Stromal cell of bone marrow (primary cell): ENCODE data around the gene KIAA0825.

Experiments used
- DNase-seq: peaks from one replicate; pipeline ENCODE4 v3.0.0-alpha.2; 2012; ENCODE audit warnings: low read depth

Gene KIAA0825

GRCh38 chr5:94240134-94240533 is 378.3 kb downstream of the KIAA0825 start:
- no peak for DNase-seq

GRCh38 chr5:94239266-94239665 is 379.1 kb downstream of the KIAA0825 start:
- DNase-seq = no peak

- no peak for DNase-seq
These were observed 383.4 kb downstream of the KIAA0825 start for GRCh38 chr5:94234987-94235386.

GRCh38 chr5:94228791-94229190 is 389.6 kb downstream of the KIAA0825 start:
- no peak for DNase-seq

- DNase-seq = no peak
These were observed 395.2 kb downstream of the KIAA0825 start for GRCh38 chr5:94223235-94223634.

- peak; percentile 58 for DNase-seq
These were observed 400.0 kb downstream of the KIAA0825 start for GRCh38 chr5:94218374-94218773.

GRCh38 chr5:94217745-94218144 is 400.7 kb downstream of the KIAA0825 start:
- DNase-seq = no peak

- DNase-seq = no peak
These were observed 401.2 kb downstream of the KIAA0825 start for GRCh38 chr5:94217216-94217615.

- no peak for DNase-seq
These were observed 405.9 kb downstream of the KIAA0825 start for GRCh38 chr5:94212476-94212875.

- DNase-seq = no peak
These were observed 408.5 kb downstream of the KIAA0825 start for GRCh38 chr5:94209774-94210355.

- DNase-seq = no peak
These were observed 409.1 kb downstream of the KIAA0825 start for GRCh38 chr5:94209272-94209671.

GRCh38 chr5:94199566-94199965 is 418.8 kb downstream of the KIAA0825 start:
- no peak for DNase-seq

- no peak for DNase-seq
These were observed 420.4 kb downstream of the KIAA0825 start for GRCh38 chr5:94197970-94198369.

- DNase-seq = no peak
These were observed 421.5 kb downstream of the KIAA0825 start for GRCh38 chr5:94196953-94197352.

- DNase-seq = no peak
These were observed 425.6 kb downstream of the KIAA0825 start for GRCh38 chr5:94192658-94193391.

- no peak for DNase-seq
These were observed 426.8 kb downstream of the KIAA0825 start for GRCh38 chr5:94191604-94192003.

- DNase-seq = no peak
These were observed 429.7 kb downstream of the KIAA0825 start for GRCh38 chr5:94188725-94189124.

- no peak for DNase-seq
These were observed 433.5 kb downstream of the KIAA0825 start for GRCh38 chr5:94184870-94185269.

GRCh38 chr5:94181895-94182294 is 436.5 kb downstream of the KIAA0825 start:
- no peak for DNase-seq

- no peak for DNase-seq
These were observed 437.6 kb downstream of the KIAA0825 start for GRCh38 chr5:94180761-94181160.

GRCh38 chr5:94175912-94176311 is 442.5 kb downstream of the KIAA0825 start:
- DNase-seq = no peak

- peak; percentile 14 for DNase-seq
These were observed 443.5 kb downstream of the KIAA0825 start for GRCh38 chr5:94174748-94175411.

- DNase-seq = no peak
These were observed 445.3 kb downstream of the KIAA0825 start for GRCh38 chr5:94173100-94173499.
